GM19328 (cell line): Measurements from ENCODE around the gene SNCAIP.
"Not testable (repeated sequence)": the region's sequence is repeated elsewhere in the genome, so short reads cannot be mapped to it uniquely, and the experiment has no call there.

Experiments used
- ATAC-seq: cut with Tn5 transposase; IDR thresholded peaks from one replicate; pipeline ENCODE4 v1.9.1; 2021; ENCODE audit warnings: mild to moderate bottlenecking, moderate library complexity; ENCODE audit not compliant: unreplicated experiment

Gene SNCAIP

GRCh38 chr5:122356855-122357254 lies 44.8 kb downstream of the SNCAIP start:
- ATAC-seq: no peak

- ATAC-seq: no peak
Measured at GRCh38 chr5:122358372-122358979, 46.4 kb downstream of the SNCAIP start.

GRCh38 chr5:122362361-122362760 lies 50.3 kb downstream of the SNCAIP start:
- no peak for ATAC-seq

- ATAC-seq: no peak
Measured at GRCh38 chr5:122363623-122364022, 51.6 kb downstream of the SNCAIP start.

- ATAC-seq: no peak
Measured at GRCh38 chr5:122366501-122366900, 54.5 kb downstream of the SNCAIP start.

DNA sequence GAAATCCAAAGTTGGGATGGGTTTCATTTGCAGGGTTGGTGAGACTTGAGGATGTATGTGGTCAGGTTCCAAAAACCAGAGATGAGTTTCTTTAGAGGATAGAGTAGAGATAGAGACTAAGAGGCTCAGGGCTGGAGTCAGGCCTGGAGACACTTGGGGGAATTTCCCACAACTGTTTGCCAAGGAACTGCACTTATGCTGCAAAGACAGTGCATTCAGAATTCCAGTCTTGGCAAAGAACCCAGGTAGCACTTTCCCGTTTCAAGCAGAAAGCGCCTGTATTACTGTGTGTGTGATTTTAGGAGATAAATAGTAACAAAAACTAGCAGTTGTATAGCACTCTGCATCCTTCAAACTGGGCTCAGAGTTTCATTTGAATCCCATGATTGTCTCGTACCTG lies 55.4 kb downstream of the SNCAIP start:
- no peak for ATAC-seq

- ATAC-seq: no peak
Measured at GRCh38 chr5:122368510-122369251, 56.6 kb downstream of the SNCAIP start.

- no peak for ATAC-seq
Measured at GRCh38 chr5:122369253-122369815, 57.3 kb downstream of the SNCAIP start.

DNA sequence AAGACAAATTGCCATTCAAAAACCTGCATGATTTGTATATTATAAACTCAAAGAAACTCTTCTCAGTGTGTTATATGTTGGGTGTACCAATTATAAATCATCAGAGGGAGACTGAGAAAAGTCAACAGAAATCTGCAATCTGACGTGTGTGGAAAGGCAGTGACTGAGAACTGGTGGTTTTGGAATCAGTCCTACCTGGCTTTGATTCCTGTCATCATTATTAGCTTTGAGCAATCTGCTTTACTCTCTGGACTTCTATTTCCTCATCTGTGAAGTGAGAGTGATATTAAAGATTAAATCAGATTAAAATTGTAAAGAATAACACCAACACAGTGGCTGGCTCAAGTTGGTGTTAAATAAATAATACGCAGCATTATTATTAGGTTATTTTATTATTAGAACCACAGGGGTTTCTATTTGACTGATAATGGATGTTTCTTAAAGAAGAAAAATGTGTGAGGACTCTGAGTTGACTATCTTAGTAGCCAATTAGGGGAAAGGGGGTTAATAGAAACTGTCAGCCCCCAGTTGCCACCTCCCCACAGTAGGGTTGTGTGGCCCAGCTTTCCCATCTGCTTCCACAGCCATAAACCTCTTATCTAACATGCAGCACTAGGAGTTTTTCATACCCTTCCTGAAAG lies 59.6 kb downstream of the SNCAIP start:
- ATAC-seq: no peak

GRCh38 chr5:122374110-122374509 lies 62.1 kb downstream of the SNCAIP start:
- no peak for ATAC-seq

DNA sequence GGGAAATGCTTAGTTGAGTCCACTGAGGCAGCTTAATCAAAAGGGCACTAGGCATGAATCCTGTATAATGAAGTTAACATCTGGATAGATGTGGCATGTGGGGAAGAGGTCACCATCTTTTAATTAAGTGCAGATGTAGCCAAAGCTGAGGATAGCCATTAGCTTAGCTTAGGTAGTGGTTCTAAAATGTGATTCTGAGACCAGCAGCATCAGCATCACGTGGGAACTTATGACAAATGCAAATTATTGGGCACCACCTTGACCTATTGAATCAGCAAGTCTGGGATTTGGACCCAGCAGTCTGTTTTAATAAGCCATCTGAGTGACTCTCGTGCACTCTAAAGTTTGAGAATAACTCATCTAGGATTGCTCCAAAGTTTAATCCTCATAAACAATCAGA lies 63.8 kb downstream of the SNCAIP start:
- no peak for ATAC-seq

GRCh38 chr5:122376250-122376649 lies 64.2 kb downstream of the SNCAIP start:
- no peak for ATAC-seq

DNA sequence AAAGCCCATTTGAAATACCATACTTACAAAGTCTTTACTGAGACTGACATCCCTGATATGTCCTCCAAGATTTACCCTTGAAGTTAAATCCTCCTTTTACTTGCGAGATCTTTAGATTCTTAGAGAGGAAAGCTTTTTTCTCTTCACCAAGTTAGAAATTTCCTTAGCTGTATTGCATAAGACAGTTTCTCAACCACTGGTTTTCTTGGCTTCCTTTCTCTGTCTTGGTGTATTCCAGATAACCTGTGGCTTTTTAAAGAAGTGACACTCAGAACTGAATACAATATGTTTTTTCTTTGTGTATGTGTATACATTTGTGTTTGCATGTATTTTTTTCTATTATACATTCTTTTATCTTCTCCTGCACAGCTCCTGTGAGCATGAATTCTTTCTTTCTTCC lies 65.0 kb downstream of the SNCAIP start:
- ATAC-seq: no peak

DNA sequence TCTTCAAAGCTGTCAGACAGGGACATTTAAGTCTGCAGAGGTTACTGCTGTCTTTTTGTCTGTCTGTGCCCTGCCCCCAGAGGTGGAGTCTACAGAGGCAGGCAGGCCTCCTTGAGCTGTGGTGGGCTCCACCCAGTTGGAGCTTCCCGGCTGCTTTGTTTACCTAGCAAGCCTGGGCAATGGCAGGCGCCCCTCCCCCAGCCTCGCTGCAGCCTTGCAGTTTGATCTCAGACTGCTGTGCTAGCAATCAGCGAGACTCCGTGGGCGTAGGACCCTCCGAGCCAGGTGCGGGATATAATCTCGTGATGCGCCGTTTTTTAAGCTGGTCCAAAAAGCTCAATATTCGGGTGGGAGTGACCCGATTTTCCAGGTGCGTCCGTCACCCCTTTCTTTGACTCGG lies 70.9 kb downstream of the SNCAIP start:
- not testable (repeated sequence) for ATAC-seq

DNA sequence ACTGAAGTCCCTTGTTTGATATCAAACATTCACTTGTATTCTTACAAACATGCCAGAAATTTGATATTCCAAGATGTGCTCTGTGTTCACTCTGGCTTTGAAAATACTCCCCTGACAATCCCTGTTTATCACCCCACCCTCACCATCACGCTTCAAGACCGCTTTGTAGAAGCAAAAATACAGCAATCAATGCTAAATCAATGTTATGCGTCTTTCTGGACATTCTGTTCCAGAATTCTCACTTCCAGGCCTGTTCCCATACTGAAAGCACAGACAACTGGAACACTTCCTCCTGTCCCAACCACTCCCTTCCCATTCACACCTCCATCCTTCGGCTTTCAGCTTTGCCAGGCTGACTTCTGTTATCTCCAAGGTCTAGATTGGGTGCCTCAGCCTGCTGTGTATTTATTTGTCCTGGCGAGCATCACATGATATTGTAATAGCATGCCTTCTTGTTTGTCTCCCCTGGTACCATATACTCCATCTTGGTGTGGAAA lies 72.8 kb downstream of the SNCAIP start:
- no peak for ATAC-seq

DNA sequence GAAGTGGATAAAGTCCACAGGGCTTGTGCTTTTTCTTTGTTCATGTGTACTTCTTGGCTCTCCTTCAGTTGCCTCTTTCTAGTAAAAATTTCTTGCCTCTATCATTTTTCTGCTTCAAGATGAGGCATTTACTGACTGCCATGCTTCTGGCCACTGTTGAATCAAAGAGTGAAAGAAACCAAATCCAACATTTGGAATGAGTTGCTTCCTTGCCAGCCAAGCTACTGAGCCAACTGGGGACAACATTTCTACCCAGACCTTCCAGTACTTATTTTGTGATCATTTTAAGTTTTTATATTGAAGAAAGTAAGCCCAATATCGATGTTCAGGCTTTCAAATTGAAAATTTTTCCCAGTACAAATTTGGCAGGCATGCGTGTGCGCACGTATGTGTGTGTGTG lies 73.2 kb downstream of the SNCAIP start:
- no peak for ATAC-seq

DNA sequence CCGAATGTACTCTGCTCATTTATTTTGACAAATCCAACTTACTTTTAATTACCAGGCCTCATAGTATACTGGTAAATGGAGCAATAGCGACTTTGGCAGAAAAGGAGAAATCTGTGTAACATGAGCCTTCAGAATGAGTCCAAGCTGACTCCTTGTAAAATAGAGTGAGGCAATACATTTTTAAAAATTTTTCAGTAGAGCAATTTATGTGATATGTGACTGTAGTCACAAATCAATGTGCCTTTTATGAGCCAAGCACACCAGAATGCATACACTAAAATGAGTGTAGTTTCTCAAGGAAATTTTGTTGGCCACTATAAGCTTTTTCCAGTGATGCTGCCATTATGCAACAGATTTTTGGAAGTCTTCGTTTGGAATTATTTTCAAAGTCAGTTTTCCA lies 73.8 kb downstream of the SNCAIP start:
- no peak for ATAC-seq

GRCh38 chr5:122390154-122390553 lies 78.1 kb downstream of the SNCAIP start:
- ATAC-seq: no peak

- ATAC-seq: no peak
Measured at GRCh38 chr5:122390694-122391093, 78.7 kb downstream of the SNCAIP start.

DNA sequence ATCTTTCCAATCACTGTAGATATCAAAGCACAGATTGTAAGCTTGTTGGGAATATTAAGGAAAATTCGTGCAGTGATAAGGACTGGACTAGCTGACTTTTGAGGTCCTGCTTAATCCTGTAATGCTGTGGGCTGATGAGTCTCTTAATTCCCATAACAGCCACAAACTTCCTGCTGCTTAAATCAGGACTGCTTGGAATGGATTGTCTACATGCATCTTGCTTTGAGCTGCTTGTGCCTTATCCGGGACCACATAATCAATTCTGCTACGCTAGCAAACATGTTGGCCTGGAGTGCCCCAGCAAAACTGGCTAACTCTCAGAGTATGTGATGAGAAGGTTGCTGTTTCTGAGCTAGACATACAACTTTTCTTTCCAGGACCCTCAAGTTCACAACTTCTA lies 79.6 kb downstream of the SNCAIP start:
- ATAC-seq: no peak

GRCh38 chr5:122392224-122392623 lies 80.2 kb downstream of the SNCAIP start:
- ATAC-seq: no peak

- ATAC-seq: no peak
Measured at GRCh38 chr5:122392824-122393223, 80.8 kb downstream of the SNCAIP start.
